Keratinocyte (primary cell): ENCODE results near the gene GABRB2. TPM values are rescaled to one million over a fixed set of nuclear protein-coding genes. Genes with fewer than 3 reads are reported as not detected.

Source experiments
- DNase-seq: peaks from one replicate; pipeline ENCODE4 v3.0.0-alpha.2; 2011; ENCODE audit warnings: low read depth, missing footprints, low spot score
- FAIRE-seq: peaks from 2 replicates; lab custom pipeline; 2011; peaks lifted over from hg19 to GRCh38; lab: Jason Lieb, UNC
- H2AFZ ChIP-seq: 2 replicates; pipeline ENCODE4 v1.6.0; 2012; ENCODE audit warnings: low read length, control low read depth, inconsistent platforms; ENCODE audit not compliant: control insufficient read depth
- H3K27ac ChIP-seq: 2 replicates; pipeline ENCODE4 v1.5.1; 2011; ENCODE audit warnings: low read length; ENCODE audit not compliant: control insufficient read depth, insufficient read depth
- H3K27me3 ChIP-seq: 3 replicates; pipeline ENCODE4 v1.6.0; 2011; ENCODE audit warnings: low read length; ENCODE audit not compliant: control insufficient read depth, insufficient read depth; ENCODE audit errors: extremely low read depth
- H3K36me3 ChIP-seq, 2 experiments: 2 replicates in 1 of 2; 3 replicates in 1 of 2; pipeline ENCODE4 v1.5.1; 2011; ENCODE audit warnings: low read length in 2 of 2, mild to moderate bottlenecking in 1 of 2; ENCODE audit not compliant: control insufficient read depth in 2 of 2, insufficient read depth in 2 of 2; ENCODE audit errors: extremely low read depth in 1 of 2
- H3K4me1 ChIP-seq: 3 replicates; pipeline ENCODE4 v1.5.1; 2011; ENCODE audit warnings: low read length; ENCODE audit not compliant: control insufficient read depth, insufficient read depth; ENCODE audit errors: extremely low read depth
- H3K4me2 ChIP-seq: 3 replicates; pipeline ENCODE4 v1.6.0; 2011; ENCODE audit warnings: low read depth, low read length; ENCODE audit not compliant: control insufficient read depth, insufficient read depth; ENCODE audit errors: extremely low read depth
- H3K4me3 ChIP-seq, 3 experiments: fragments of 200-600 bp in 1 of 3; sonication (generic) in 1 of 3; 2 replicates in 2 of 3; 3 replicates in 1 of 3; pipeline ENCODE4 v1.5.1; 2011 to 2016; ENCODE audit warnings: low read length in 3 of 3, mild to moderate bottlenecking in 3 of 3, control low read depth in 2 of 3, inconsistent platforms in 1 of 3, low read depth in 1 of 3, mixed read lengths in 1 of 3, mixed run types in 1 of 3, moderate library complexity in 1 of 3; ENCODE audit not compliant: control insufficient read depth in 2 of 3, insufficient read depth in 2 of 3; ENCODE audit errors: extremely low read depth in 1 of 3
- H3K79me2 ChIP-seq: 2 replicates; pipeline ENCODE4 v1.6.0; 2012; ENCODE audit warnings: low read length; ENCODE audit not compliant: control insufficient read depth, insufficient read depth
- H3K9ac ChIP-seq: 3 replicates; pipeline ENCODE4 v1.6.0; 2011; ENCODE audit warnings: low read length; ENCODE audit not compliant: control insufficient read depth, insufficient read depth; ENCODE audit errors: extremely low read depth
- H3K9me1 ChIP-seq: 3 replicates; pipeline ENCODE4 v1.6.0; 2011; ENCODE audit warnings: low read length; ENCODE audit not compliant: control insufficient read depth, insufficient read depth; ENCODE audit errors: extremely low read depth
- H3K9me3 ChIP-seq: 2 replicates; pipeline ENCODE4 v1.5.1; 2012; ENCODE audit warnings: low read depth, low read length; ENCODE audit not compliant: control insufficient read depth
- H4K20me1 ChIP-seq: 3 replicates; pipeline ENCODE4 v1.6.0; 2011; ENCODE audit warnings: low read length; ENCODE audit not compliant: control insufficient read depth, insufficient read depth; ENCODE audit errors: extremely low read depth
- CTCF ChIP-seq, 3 experiments: IDR thresholded peaks in 1 of 3; conservative IDR thresholded peaks in 1 of 3; optimal IDR thresholded peaks in 1 of 3; 2 replicates in 2 of 3; 3 replicates in 1 of 3; pipeline versions ENCODE3 to v1.5.1; 2011; ENCODE audit warnings: low read length in 3 of 3, mild to moderate bottlenecking in 3 of 3, moderate library complexity in 2 of 3, control low read depth in 1 of 3, inconsistent platforms in 1 of 3; ENCODE audit not compliant: insufficient read depth in 2 of 3; ENCODE audit errors: extremely low read depth in 1 of 3
- EZH2 ChIP-seq: IDR thresholded peaks from one replicate; pipeline ENCODE4 v1.6.1; 2012; ENCODE audit warnings: inconsistent platforms, mild to moderate bottlenecking, low read length, moderate library complexity
- dilution Hi-C: fragments of 300-500 bp; cut with MboI; formaldehyde crosslinking; loops from one replicate; pipeline ENCODE4 v1.7.0; 2020; ENCODE audit warnings: low sequenced_read_pairs; ENCODE audit not compliant: extremely low pct_ligation_motif_present
- polyA plus RNA-seq, 5 experiments: library from polyadenylated mRNA; depleted of rRNA in 3 of 5; stranded (reverse) in 3 of 5; stranded (forward) in 1 of 5; unstranded in 1 of 5; fragments of >200 nt; gene quantifications; 1 replicate in 1 of 5; 2 replicates in 3 of 5; 3 replicates in 1 of 5; pipeline versions ENCODE4 v1.2.1 to v1.2.3, GENCODE V29; 2011 to 2012; ENCODE audit warnings: missing spikeins in 2 of 5, low read depth in 1 of 5, low replicate concordance in 1 of 5

Gene GABRB2
- polyA plus RNA-seq, 1 donor (not counting 4 experiments of a cell fraction or from before 2014, with no cell fraction given): not detected

DNA sequence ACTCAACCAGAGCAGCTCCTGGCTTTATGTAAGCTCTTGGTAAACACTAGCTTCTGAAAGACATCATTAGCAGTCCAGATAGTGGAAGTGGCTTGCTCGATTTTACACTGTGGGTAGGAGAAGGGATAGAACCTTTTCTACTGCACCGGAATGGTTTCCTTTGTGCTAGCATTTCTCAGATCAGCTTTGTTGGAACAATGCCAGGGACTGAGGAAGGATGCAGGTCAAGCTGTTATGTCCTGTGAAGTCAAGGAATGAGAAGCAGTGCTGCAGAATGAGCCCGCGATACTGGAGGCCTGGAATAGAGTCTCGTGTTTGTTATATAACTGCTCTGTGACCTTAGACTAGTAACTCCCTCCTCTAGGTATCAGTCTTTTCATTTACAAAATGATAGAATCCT, 233.6 kb downstream of the GABRB2 start:
- no peaks in the 10 kb centered on the region for H3K36me3 ChIP-seq
- H3K27me3 ChIP-seq: no peaks in the 10 kb centered on the region
- DNase-seq: no peak
- H3K9ac ChIP-seq: no peak overlapping the region
- H3K9me3 ChIP-seq: no peaks in the 10 kb centered on the region
- no peak overlapping the region for H2AFZ ChIP-seq
- H3K4me3 ChIP-seq: no peak overlapping the region
- no peak overlapping the region for H3K4me2 ChIP-seq
- H4K20me1 ChIP-seq: no peaks in the 10 kb centered on the region
- no peaks in the 10 kb centered on the region for H3K9me1 ChIP-seq
- dilution Hi-C loops: no loop called here
- TF ChIP-seq CTCF (optimal IDR thresholded peaks at IDR 0.05 in 1 of 3, IDR thresholded peaks at IDR 0.05 in 1 of 3, conservative IDR thresholded peaks at IDR 0.05 in 1 of 3; ENCODE audit: extremely low read depth in 1 of 3, insufficient read depth in 2 of 3, low read length in 3 of 3) (no peak), EZH2 (no peak)
- H3K4me1 ChIP-seq: no peaks in the 10 kb centered on the region
- no peaks in the 10 kb centered on the region for H3K79me2 ChIP-seq
- H3K27ac ChIP-seq: no peak overlapping the region
- FAIRE-seq: no peak

GRCh38 chr5:161311965-161312364, 234.6 kb downstream of the GABRB2 start:
- Histone ChIP-seq H3K36me3 (no peaks in the 10 kb centered on the region), H3K4me2 (no peak overlapping the region), H4K20me1 (no peaks in the 10 kb centered on the region), H3K27me3 (no peaks in the 10 kb centered on the region), H3K9me1 (no peaks in the 10 kb centered on the region), H3K9me3 (no peaks in the 10 kb centered on the region), H3K4me1 (no peaks in the 10 kb centered on the region), H3K4me3 (no peak overlapping the region), H3K9ac (no peak overlapping the region), H3K27ac (no peak overlapping the region), H2AFZ (no peak overlapping the region), H3K79me2 (no peaks in the 10 kb centered on the region)
- dilution Hi-C loops: no loop called here
- no peak for FAIRE-seq
- DNase-seq: no peak
- no peak for TF ChIP-seq CTCF (optimal IDR thresholded peaks at IDR 0.05 in 1 of 3, IDR thresholded peaks at IDR 0.05 in 1 of 3, conservative IDR thresholded peaks at IDR 0.05 in 1 of 3; ENCODE audit: extremely low read depth in 1 of 3, insufficient read depth in 2 of 3, low read length in 3 of 3)
- no peak for TF ChIP-seq EZH2
